ENCODE data around the gene EGLN1. TPM values are rescaled to one million over a fixed set of nuclear protein-coding genes. Genes with fewer than 3 reads are reported as not detected.

The EGLN1 gene
- total RNA-seq, 2 donors from 2014 or later, result 36.6 to 79.1 TPM

GRCh38 chr1:231404318-231404717 is 17.8 kb downstream of the EGLN1 start:
- no peak overlapping the region for H3K9ac ChIP-seq (ENCODE audit: low read depth in 2 of 2, low read length in 2 of 2)
- no peaks in the 10 kb centered on the region for H3K27me3 ChIP-seq
- no peaks in the 10 kb centered on the region for H3K9me3 ChIP-seq
- H3K4me3 ChIP-seq, result no peak overlapping the region
- H3K27ac ChIP-seq, result no peak overlapping the region
- intact Hi-C loops (cut with DNase I), result no loop called here
- H3K4me1 ChIP-seq, result peaks cover 9% of the 10 kb centered on the region
- H3K36me3 ChIP-seq, result no peaks in the 10 kb centered on the region
- TF ChIP-seq, protein P1, sequence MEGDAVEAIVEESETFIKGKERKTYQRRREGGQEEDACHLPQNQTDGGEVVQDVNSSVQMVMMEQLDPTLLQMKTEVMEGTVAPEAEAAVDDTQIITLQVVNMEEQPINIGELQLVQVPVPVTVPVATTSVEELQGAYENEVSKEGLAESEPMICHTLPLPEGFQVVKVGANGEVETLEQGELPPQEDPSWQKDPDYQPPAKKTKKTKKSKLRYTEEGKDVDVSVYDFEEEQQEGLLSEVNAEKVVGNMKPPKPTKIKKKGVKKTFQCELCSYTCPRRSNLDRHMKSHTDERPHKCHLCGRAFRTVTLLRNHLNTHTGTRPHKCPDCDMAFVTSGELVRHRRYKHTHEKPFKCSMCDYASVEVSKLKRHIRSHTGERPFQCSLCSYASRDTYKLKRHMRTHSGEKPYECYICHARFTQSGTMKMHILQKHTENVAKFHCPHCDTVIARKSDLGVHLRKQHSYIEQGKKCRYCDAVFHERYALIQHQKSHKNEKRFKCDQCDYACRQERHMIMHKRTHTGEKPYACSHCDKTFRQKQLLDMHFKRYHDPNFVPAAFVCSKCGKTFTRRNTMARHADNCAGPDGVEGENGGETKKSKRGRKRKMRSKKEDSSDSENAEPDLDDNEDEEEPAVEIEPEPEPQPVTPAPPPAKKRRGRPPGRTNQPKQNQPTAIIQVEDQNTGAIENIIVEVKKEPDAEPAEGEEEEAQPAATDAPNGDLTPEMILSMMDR (IDR thresholded peaks at IDR 0.05), result no peak
- no peak for DNase-seq

- intact Hi-C loops (cut with DNase I), result no loop called here
These were observed 20.6 kb downstream of the EGLN1 start for GRCh38 chr1:231401478-231401877.

DNA sequence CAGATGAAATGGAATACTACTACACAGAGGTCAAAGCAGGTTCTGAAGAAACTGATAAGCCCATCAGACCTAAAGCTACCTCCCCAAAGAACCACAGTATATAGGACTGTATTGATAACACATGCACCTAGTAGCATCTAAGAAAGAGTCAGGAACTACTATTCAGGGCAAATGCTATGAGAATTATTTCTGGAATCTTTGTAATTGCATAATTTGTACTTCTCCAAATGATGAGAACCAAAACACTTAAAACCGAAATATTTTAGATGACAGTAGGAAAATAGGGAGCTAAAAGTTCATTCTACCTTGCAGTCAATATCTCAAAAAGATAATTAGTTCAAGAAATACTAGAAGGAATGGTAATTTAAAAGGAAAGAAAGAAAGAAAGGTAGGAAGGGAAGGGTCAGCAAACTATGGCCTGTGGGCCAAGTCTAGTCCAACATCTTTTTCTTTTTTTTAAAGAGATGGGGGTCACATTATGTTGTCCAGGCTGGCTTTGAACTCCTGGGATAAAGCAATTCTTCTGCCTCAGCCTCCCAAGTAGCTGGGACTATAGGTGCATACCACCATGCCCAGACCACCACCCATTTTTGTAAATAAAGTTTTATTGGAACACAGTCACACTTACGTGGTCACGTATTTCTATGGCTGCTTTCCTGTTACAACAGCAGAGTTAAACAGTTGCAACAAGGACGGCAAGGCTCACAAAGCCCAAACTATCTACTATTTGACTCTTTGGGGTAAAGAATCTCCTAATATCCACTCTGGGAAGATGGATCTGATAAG is 24.0 kb downstream of the EGLN1 start:
- H3K9me3 ChIP-seq, result no peaks in the 10 kb centered on the region
- H3K9ac ChIP-seq (ENCODE audit: low read depth in 2 of 2, low read length in 2 of 2), result no peak overlapping the region
- intact Hi-C loops (cut with DNase I), result no loop called here
- H3K4me1 ChIP-seq, result peaks cover 7% of the 10 kb centered on the region
- H3K4me3 ChIP-seq, result no peak overlapping the region
- TF ChIP-seq, protein P1 (IDR thresholded peaks at IDR 0.05), result no peak
- no peak overlapping the region for H3K27ac ChIP-seq
- no peaks in the 10 kb centered on the region for H3K27me3 ChIP-seq
- no peaks in the 10 kb centered on the region for H3K36me3 ChIP-seq
- DNase-seq, result no peak

More at GRCh38 chr1:231401478-231401877, 20.6 kb downstream of the EGLN1 start:
- H3K27ac ChIP-seq, result no peak overlapping the region
- DNase-seq, result no peak
- no peaks in the 10 kb centered on the region for H3K9me3 ChIP-seq
- no peak overlapping the region for H3K4me3 ChIP-seq
- H3K27me3 ChIP-seq, result no peaks in the 10 kb centered on the region
- TF ChIP-seq, protein P1 (IDR thresholded peaks at IDR 0.05), result no peak
- no peak overlapping the region for H3K9ac ChIP-seq (ENCODE audit: low read depth in 2 of 2, low read length in 2 of 2)
- no peaks in the 10 kb centered on the region for H3K4me1 ChIP-seq
- H3K36me3 ChIP-seq, result no peaks in the 10 kb centered on the region

DNA sequence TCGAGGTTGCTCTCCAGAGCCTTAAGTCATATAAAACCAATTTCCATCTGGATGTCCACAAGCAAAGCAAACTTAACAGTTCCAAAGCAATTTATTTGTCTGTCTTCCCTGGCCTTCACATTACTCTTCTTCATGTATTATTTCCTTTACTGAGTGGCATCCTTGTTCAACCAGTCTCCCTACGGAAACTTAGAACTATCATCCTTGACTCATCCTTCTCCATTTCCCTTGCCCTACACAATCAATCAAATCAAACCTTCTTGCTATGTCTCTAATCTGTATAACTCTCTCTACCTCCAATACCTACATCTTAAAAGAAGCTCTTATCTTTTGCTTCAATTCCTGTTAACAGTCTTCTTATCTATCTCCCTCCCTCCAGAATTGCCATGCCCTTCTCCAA is 25.4 kb downstream of the EGLN1 start:
- DNase-seq, result no peak
- TF ChIP-seq, protein P1 (IDR thresholded peaks at IDR 0.05), result no peak
- Histone ChIP-seq H3K9me3 (no peaks in the 10 kb centered on the region), H3K36me3 (no peaks in the 10 kb centered on the region), H3K27me3 (no peaks in the 10 kb centered on the region), H3K9ac (ENCODE audit: low read depth in 2 of 2, low read length in 2 of 2) (no peak overlapping the region), H3K4me3 (no peak overlapping the region), H3K4me1 (peaks cover 7% of the 10 kb centered on the region), H3K27ac (no peak overlapping the region)
- intact Hi-C loops (cut with DNase I), result no loop called here

GRCh38 chr1:231395998-231396390 is 26.1 kb downstream of the EGLN1 start:
- no peak overlapping the region for H3K4me3 ChIP-seq
- H3K36me3 ChIP-seq, result no peaks in the 10 kb centered on the region
- peaks cover 7% of the 10 kb centered on the region for H3K4me1 ChIP-seq
- no peak overlapping the region for H3K9ac ChIP-seq (ENCODE audit: low read depth in 2 of 2, low read length in 2 of 2)
- H3K27me3 ChIP-seq, result no peaks in the 10 kb centered on the region
- TF ChIP-seq, protein P1 (IDR thresholded peaks at IDR 0.05), result no peak
- intact Hi-C loops (cut with DNase I), result no loop called here
- no peak overlapping the region for H3K27ac ChIP-seq
- DNase-seq, result no peak
- H3K9me3 ChIP-seq, result no peaks in the 10 kb centered on the region
